Ovary (tissue), 9 donors: ENCODE measurements around the gene UBE4A. TPM values are rescaled to one million over a fixed set of nuclear protein-coding genes. Genes with fewer than 3 reads are reported as not detected.

Experiments used
- DNase-seq, 5 donors: peaks; one replicate each; pipeline ENCODE4 v3.0.0-alpha.2; 2019 to 2020
- H3K27ac ChIP-seq, 2 donors: fragments of 200-600 bp; one replicate each; pipeline versions ENCODE4 v1.5.1 to v1.8.0; 2019 to 2022
- H3K27me3 ChIP-seq: fragments of 200-600 bp; one replicate; pipeline ENCODE4 v1.8.0; 2022
- H3K36me3 ChIP-seq: fragments of 200-600 bp; sonication (generic); one replicate; pipeline ENCODE4 v1.5.1; 2019
- H3K4me1 ChIP-seq: one replicate; pipeline ENCODE4 v1.8.1; 2013; ENCODE audit warnings: mild to moderate bottlenecking, moderate library complexity; ENCODE audit not compliant: insufficient read depth
- H3K4me3 ChIP-seq: fragments of 200-600 bp; sonication (generic); one replicate; pipeline ENCODE4 v1.5.1; 2017
- H3K9me3 ChIP-seq, 2 donors: fragments of 200-600 bp in 1 of 2; sonication (generic) in 1 of 2; one replicate each; pipeline versions ENCODE4 v1.5.1 to v1.8.1; 2013 to 2019; ENCODE audit warnings: mild to moderate bottlenecking in 1 of 2, moderate library complexity in 1 of 2
- EP300 ChIP-seq: sonication (generic); formaldehyde crosslinking; IDR thresholded peaks from one replicate; pipeline ENCODE4 v1.6.1; 2017; ENCODE audit warnings: antibody characterized with exemption
- POLR2A ChIP-seq: fragments of 450-650 bp; IDR thresholded peaks from one replicate; pipeline ENCODE4 v1.6.1; 2017; ENCODE audit warnings: antibody characterized with exemption, mild to moderate bottlenecking, moderate library complexity
- WGBS, 3 donors: extraction: QIAGEN DNeasy Blood & Tissue Kit in 1 of 3; methylation state at CpG; one replicate each; pipeline versions ENCODE4 v1.1.5 to v1.1.7; 2013 to 2017; 5-methylcytosine and 5-hydroxymethylcytosine counted together
- intact Hi-C, 4 donors: fragments of 100-400 bp; cut with DNase I; formaldehyde crosslinking; loops; one replicate each; pipeline versions ENCODE4 v1.11.0 to v1.15.1; 2022 to 2023
- polyA plus RNA-seq, 2 donors: library from polyadenylated mRNA; stranded (reverse); fragments of 200-250 nt in 1 of 2; fragments of 350-450 nt in 1 of 2; fragmentation: Illumina TruSeq in 1 of 2; extraction: RNeasy Lipid Tissue Mini Kit (QIAGEN cat#74804) in 1 of 2; gene quantifications; one replicate each; pipeline ENCODE4 v1.2.3, GENCODE V29; 2013 to 2014
- total RNA-seq, 7 donors: library from RNA; depleted of rRNA in 2 of 7; stranded (reverse); fragments of >200 nt in 2 of 7; fragmentation: NEBNext Ultra II Directional in 3 of 7; extraction: Animal tissue kit (Norgen Biotek cat#: 25700) in 3 of 7; gene quantifications; one replicate each; pipeline versions ENCODE4 v1.1.0 to v1.2.4, GENCODE V29; 2016 to 2023
- TF ChIP-seq, protein P1 (sequence below), 3 donors: fragments of 450-650 bp in 2 of 3; fragments of 200-600 bp in 1 of 3; IDR thresholded peaks; one replicate each; pipeline versions ENCODE4 v1.5.1 to v1.8.0; 2016 to 2022; ENCODE audit warnings: antibody characterized with exemption in 3 of 3, mild to moderate bottlenecking in 1 of 3
- donor health status: DM: no; HTN: no; CAD: no; lungs with moderate emphysema.
- donor health status: DM: no; HTN: no; CAD: no.
- donor health status: Bipolar disorder and iron deficiency.
- donor health status: DM: yes; HTN: yes; CAD: no.
- donor health status: DM: no; HTN: no; CAD: no.
- donor health status: DM: yes; HTN: yes; CAD: no.

UBE4A gene
- total and polyA plus RNA-seq, 9 donors: 12.2 to 34.7 (median 28.8) TPM

DNA sequence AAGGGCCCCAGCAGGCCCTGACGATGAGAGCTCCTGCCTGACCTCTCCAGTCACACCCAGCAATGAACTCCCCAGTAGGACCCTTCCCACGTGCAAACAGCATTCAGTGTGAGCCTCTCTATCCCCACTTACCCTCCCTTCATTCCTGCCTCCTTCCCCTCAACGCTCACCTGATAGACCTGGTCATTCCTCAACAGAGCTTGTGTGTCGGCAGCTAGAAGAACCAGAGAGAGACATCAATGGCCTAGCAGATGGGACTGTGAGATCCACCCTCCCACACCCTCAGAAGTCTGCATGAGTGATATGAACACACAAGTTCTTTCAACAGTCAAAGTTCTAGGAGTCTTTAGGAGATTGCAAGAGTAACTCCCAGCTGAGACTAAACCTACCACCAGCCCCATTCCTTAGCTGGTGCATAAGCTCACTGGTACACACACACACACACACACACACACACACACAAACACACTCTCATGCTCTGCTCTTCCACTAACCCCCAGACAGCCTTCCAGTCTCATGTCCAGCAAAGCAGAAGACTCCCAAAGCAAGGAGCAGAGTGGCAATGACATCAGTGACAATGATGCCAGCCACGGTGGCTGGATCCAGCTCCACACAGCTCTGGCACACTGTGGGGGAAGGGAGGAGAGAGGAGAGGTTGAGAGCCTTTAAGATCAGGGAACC is 20.0 kb upstream of the UBE4A start:
- intact Hi-C loops: no loop called here
- Histone ChIP-seq H3K9me3 (no peaks in the 10 kb centered on the region), H3K27ac (no peak overlapping the region), H3K36me3 (no peaks in the 10 kb centered on the region), H3K4me3 (no peak overlapping the region), H3K4me1 (no peaks in the 10 kb centered on the region), H3K27me3 (no peaks in the 10 kb centered on the region)
- TF ChIP-seq POLR2A (no peak), EP300 (no peak)
- TF ChIP-seq, protein P1, sequence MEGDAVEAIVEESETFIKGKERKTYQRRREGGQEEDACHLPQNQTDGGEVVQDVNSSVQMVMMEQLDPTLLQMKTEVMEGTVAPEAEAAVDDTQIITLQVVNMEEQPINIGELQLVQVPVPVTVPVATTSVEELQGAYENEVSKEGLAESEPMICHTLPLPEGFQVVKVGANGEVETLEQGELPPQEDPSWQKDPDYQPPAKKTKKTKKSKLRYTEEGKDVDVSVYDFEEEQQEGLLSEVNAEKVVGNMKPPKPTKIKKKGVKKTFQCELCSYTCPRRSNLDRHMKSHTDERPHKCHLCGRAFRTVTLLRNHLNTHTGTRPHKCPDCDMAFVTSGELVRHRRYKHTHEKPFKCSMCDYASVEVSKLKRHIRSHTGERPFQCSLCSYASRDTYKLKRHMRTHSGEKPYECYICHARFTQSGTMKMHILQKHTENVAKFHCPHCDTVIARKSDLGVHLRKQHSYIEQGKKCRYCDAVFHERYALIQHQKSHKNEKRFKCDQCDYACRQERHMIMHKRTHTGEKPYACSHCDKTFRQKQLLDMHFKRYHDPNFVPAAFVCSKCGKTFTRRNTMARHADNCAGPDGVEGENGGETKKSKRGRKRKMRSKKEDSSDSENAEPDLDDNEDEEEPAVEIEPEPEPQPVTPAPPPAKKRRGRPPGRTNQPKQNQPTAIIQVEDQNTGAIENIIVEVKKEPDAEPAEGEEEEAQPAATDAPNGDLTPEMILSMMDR (IDR thresholded peaks at IDR 0.05): no peak
- no peak for DNase-seq
- WGBS, 3 donors: 61 to 85% (median 68%) methylated on average over 5 of the region's 5 CpGs

DNA sequence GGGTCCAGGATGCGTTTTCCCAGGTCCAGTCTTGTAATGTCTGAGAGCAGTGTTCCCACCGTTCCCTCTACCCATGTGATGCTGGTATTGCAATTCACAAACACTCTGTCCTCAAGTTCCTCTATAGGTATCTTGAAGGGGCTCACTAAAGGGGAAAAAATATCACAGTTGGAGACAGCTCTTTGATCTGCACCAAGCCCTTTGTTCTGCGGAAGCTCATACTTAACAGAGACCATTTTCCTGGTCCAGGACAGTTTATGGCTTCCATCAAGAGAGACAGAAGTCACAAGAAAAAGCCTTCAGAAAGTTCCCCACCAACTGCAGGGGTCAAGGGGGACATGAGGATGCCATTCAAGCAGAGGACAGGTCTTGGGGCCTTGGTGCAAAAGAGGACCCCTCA is 19.0 kb upstream of the UBE4A start:
- no peak overlapping the region for H3K4me3 ChIP-seq
- no peak for DNase-seq
- H3K36me3 ChIP-seq: no peaks in the 10 kb centered on the region
- TF ChIP-seq EP300: no peak
- TF ChIP-seq, protein P1 (IDR thresholded peaks at IDR 0.05): no peak
- TF ChIP-seq POLR2A: no peak
- no peaks in the 10 kb centered on the region for H3K4me1 ChIP-seq
- intact Hi-C loops: no loop called here
- no peaks in the 10 kb centered on the region for H3K27me3 ChIP-seq
- H3K9me3 ChIP-seq: no peaks in the 10 kb centered on the region
- WGBS, 3 donors: 76 to 92% (median 84%) methylated on average over 3 of the region's 3 CpGs
- no peak overlapping the region for H3K27ac ChIP-seq

DNA sequence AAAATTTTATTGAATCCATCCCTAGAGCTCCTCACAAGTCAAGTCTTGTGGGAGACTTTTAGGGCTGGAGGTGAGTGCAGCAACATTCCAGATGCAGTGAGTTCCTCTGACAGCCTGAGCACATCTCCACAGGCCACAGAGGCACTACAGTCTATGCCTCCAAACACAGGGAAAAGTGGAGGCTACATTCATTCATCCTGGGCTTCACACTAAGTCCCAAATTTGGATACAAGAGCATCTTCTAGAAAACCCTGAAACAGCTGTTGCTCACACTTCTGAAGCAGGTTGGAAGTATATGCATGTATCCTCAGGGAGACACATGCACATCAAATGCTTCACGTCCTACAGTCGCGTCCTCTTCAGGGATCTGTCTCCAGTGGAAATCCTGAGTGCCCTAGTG is 18.1 kb upstream of the UBE4A start:
- H3K27me3 ChIP-seq: no peaks in the 10 kb centered on the region

DNA sequence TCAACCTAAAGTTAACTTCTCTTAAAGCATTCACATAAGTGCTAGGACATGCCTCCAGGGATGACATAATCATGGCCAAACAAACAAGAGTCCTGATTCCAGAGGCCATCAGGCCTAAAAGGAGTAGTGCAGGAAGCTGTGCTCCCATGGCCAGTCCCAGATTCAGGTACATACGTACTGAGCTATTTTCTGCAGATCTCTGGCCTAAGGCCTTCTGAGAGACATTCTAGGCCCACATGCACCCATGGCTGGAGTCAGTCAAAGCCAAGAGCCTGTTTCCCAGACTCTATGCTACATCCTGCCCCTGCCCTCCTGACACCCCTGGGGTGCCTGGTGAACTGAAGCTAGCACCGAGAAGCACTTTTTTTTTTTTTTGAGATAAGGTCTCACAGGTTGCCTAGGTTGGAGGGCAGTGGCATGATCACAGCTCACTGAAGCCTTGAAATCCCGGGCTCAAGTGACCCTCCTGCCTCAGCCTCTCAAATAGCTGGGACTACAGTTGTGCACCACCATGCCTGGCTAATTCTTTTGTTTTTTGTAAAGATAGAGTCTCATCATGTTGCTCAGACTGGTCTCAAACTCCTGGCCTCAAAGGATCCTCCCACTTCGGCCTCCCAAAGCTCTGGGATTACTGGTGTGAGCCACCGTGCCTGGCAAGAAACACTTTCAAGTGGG is 17.4 kb upstream of the UBE4A start:
- no peak overlapping the region for H3K4me3 ChIP-seq
- H3K36me3 ChIP-seq: no peaks in the 10 kb centered on the region
- TF ChIP-seq POLR2A (no peak), EP300 (no peak)
- TF ChIP-seq, protein P1 (IDR thresholded peaks at IDR 0.05): no peak
- WGBS, 3 donors: 77 to 82% (median 80%) methylated on average over 5 of the region's 5 CpGs
- no peaks in the 10 kb centered on the region for H3K27me3 ChIP-seq
- H3K4me1 ChIP-seq: no peaks in the 10 kb centered on the region
- no peak for DNase-seq
- intact Hi-C loops: no loop called here
- no peaks in the 10 kb centered on the region for H3K9me3 ChIP-seq
- H3K27ac ChIP-seq: no peak overlapping the region

More for the DNA sequence above, 18.1 kb upstream of the UBE4A start:
- H3K9me3 ChIP-seq: no peaks in the 10 kb centered on the region
- H3K4me3 ChIP-seq: no peak overlapping the region
- no peak overlapping the region for H3K27ac ChIP-seq
- intact Hi-C loops: no loop called here
- WGBS, 3 donors: 82 to 93% (median 89%) methylated on average over 3 of the region's 3 CpGs
- H3K36me3 ChIP-seq: no peaks in the 10 kb centered on the region
- H3K4me1 ChIP-seq: no peaks in the 10 kb centered on the region
- TF ChIP-seq, protein P1 (IDR thresholded peaks at IDR 0.05): no peak
- TF ChIP-seq EP300: no peak
- no peak for DNase-seq
